HepG2 (cell line): ENCODE measurements around the gene TXLNA. TPM values are rescaled to one million over a fixed set of nuclear protein-coding genes. Genes with fewer than 3 reads are reported as not detected.

Source experiments
- ARID2 ChIP-seq: sonication (generic); formaldehyde crosslinking; IDR thresholded peaks from 2 replicates; pipeline ENCODE4 v1.8.1; 2022; ENCODE audit warnings: mild to moderate bottlenecking, missing genetic modification reagents, borderline replicate concordance
- ESRRA ChIP-seq: sonication (generic); formaldehyde crosslinking; IDR thresholded peaks from 2 replicates; pipeline ENCODE4 v1.5.1; 2020; ENCODE audit warnings: mild to moderate bottlenecking, low read depth, missing genetic modification reagents
- NFIC ChIP-seq: IDR thresholded peaks from 2 replicates; pipeline ENCODE4 v1.6.1; 2012; ENCODE audit warnings: mild to moderate bottlenecking, low read length, inconsistent platforms
- PAXIP1 ChIP-seq: sonication (generic); formaldehyde crosslinking; conservative IDR thresholded peaks from 2 replicates; pipeline ENCODE4 v1.4.0; 2020; ENCODE audit warnings: mild to moderate bottlenecking, missing genetic modification reagents, moderate library complexity
- PLRG1 ChIP-seq: fragments of 450-650 bp; conservative IDR thresholded peaks from 2 replicates; pipeline ENCODE4 v1.6.1; 2016
- SAP130 ChIP-seq: IDR thresholded peaks from 2 replicates; pipeline ENCODE4 v1.6.1; 2016; ENCODE audit warnings: low read depth
- SYNCRIP ChIP-seq: fragments of 200-400 bp; formaldehyde crosslinking; IDR thresholded peaks from 2 replicates; pipeline ENCODE4 v1.6.1; 2018; ENCODE audit warnings: mild to moderate bottlenecking, low read depth, low read length; ENCODE audit not compliant: insufficient read depth
- YY1 ChIP-seq: IDR thresholded peaks from 2 replicates; pipeline ENCODE4 v1.6.1; 2011; ENCODE audit warnings: low read length, low read depth, moderate library complexity, mild to moderate bottlenecking; ENCODE audit not compliant: insufficient read depth, insufficient replicate concordance
- ZBTB14 ChIP-seq: sonication (generic); formaldehyde crosslinking; IDR thresholded peaks from 2 replicates; pipeline ENCODE4 v1.4.0; 2020; ENCODE audit warnings: missing genetic modification reagents
- ZBTB39 ChIP-seq: sonication (generic); formaldehyde crosslinking; IDR thresholded peaks from 2 replicates; pipeline ENCODE4 v1.5.0; 2020; ENCODE audit warnings: missing genetic modification reagents
- ZMYM4 ChIP-seq: sonication (generic); formaldehyde crosslinking; IDR thresholded peaks from 2 replicates; pipeline ENCODE4 v1.8.1; 2023; ENCODE audit warnings: mild to moderate bottlenecking, missing genetic modification reagents
- ZNF121 ChIP-seq: sonication (generic); formaldehyde crosslinking; IDR thresholded peaks from 2 replicates; pipeline ENCODE4 v1.5.0; 2020; ENCODE audit warnings: mild to moderate bottlenecking, missing genetic modification reagents
- ZNF432 ChIP-seq: sonication (generic); formaldehyde crosslinking; IDR thresholded peaks from 2 replicates; pipeline ENCODE4 v1.5.0; 2020; ENCODE audit warnings: missing genetic modification reagents, mild to moderate bottlenecking, borderline replicate concordance
- ZNF703 ChIP-seq: sonication (generic); formaldehyde crosslinking; IDR thresholded peaks from 2 replicates; pipeline ENCODE4 v1.5.1; 2020; ENCODE audit warnings: missing genetic modification reagents, mild to moderate bottlenecking, moderate library complexity, borderline replicate concordance
- ZNF790 ChIP-seq: sonication (generic); formaldehyde crosslinking; IDR thresholded peaks from 2 replicates; pipeline ENCODE4 v1.8.0; 2022; ENCODE audit warnings: missing genetic modification reagents, mild to moderate bottlenecking, borderline replicate concordance
- ZNF841 ChIP-seq: sonication (generic); formaldehyde crosslinking; IDR thresholded peaks from 2 replicates; pipeline ENCODE4 v1.8.1; 2023; ENCODE audit warnings: missing genetic modification reagents, borderline replicate concordance
- polyA plus RNA-seq, 8 experiments: library from polyadenylated mRNA; depleted of rRNA in 3 of 8; stranded (reverse) in 7 of 8; unstranded in 1 of 8; fragments of >200 nt; fragmentation: Illumina TruSeq in 4 of 8; extraction: Trizol in 4 of 8; gene quantifications; 2 replicates each; pipeline versions ENCODE4 v1.2.1 to v1.2.3, GENCODE V29; 2011 to 2016; ENCODE audit warnings: low read depth in 4 of 8, missing spikeins in 1 of 8, mixed read lengths in 1 of 8; ENCODE audit not compliant: insufficient read depth in 1 of 8
- total RNA-seq, 5 experiments: library from RNA; depleted of rRNA; stranded (reverse); fragments of >200 nt; fragmentation: Illumina TruSeq; extraction: Trizol; gene quantifications; 2 replicates each; pipeline ENCODE4 v1.2.3, GENCODE V29; 2016; ENCODE audit warnings: low read depth in 1 of 5
- TF ChIP-seq, protein P1 (sequence below): sonication (generic); formaldehyde crosslinking; IDR thresholded peaks from 2 replicates; pipeline ENCODE4 v1.4.0; 2020; ENCODE audit warnings: mild to moderate bottlenecking, missing genetic modification reagents

TXLNA gene
- total and polyA plus RNA-seq, 2 of the 13 experiments (the other 11 are each of a cell fraction or from before 2014, with no cell fraction given), result 29.6 to 67.8 TPM

DNA sequence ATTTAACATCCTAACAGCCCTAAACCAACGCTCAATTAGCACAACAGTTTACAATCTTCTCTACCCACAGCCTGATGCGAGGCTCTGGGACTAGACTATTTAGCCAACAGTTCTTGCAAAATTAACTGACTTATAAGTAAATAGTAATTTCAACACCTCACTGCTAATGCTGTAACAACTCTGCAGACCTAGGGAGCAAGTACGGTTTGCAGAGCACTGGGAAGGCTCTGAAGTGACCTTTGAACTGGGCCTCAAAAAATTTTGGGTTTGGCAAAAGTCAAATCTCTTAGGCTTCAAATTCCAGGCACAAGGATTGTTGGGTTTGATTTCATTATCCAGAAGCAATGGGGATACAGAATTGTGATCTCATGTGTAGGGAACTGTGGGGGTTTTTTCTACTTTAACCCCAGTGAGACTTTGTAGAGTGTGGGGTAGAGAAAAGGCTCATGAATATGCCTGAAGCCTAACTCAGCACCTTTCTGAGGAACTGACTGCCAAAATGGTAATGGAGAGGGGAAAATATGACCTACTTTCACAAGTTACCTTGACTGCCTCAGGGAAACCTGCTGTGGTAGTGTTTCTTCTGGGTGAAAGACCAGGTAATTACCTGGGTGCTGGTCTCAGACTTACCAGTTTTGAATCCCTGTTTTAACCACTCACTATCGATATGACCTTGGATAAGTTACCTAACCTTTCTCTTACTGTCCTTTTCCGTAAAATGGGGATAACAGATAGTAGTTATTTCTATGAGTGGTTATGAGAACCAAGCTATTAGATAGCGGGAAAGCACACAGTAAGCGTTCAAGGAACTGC is 889 bp upstream of the TXLNA start (continued):
- 0 out of 2 replicates have a peak, but pooled peaks have one; percentile 7 for TF ChIP-seq ESRRA (CRISPR knock-in tag)
- peak; percentile 57 for TF ChIP-seq SAP130 (CRISPR knock-in tag)
- peak; percentile 85 for TF ChIP-seq PAXIP1 (CRISPR knock-in tag)
- no peak for TF ChIP-seq ZNF121 (CRISPR knock-in tag)
- TF ChIP-seq ZBTB14 (CRISPR knock-in tag), result no peak
- no peak for TF ChIP-seq ZNF841 (CRISPR knock-in tag)
- no peak for TF ChIP-seq YY1
- no peak for TF ChIP-seq ZBTB39 (CRISPR knock-in tag)
- TF ChIP-seq, protein P1, sequence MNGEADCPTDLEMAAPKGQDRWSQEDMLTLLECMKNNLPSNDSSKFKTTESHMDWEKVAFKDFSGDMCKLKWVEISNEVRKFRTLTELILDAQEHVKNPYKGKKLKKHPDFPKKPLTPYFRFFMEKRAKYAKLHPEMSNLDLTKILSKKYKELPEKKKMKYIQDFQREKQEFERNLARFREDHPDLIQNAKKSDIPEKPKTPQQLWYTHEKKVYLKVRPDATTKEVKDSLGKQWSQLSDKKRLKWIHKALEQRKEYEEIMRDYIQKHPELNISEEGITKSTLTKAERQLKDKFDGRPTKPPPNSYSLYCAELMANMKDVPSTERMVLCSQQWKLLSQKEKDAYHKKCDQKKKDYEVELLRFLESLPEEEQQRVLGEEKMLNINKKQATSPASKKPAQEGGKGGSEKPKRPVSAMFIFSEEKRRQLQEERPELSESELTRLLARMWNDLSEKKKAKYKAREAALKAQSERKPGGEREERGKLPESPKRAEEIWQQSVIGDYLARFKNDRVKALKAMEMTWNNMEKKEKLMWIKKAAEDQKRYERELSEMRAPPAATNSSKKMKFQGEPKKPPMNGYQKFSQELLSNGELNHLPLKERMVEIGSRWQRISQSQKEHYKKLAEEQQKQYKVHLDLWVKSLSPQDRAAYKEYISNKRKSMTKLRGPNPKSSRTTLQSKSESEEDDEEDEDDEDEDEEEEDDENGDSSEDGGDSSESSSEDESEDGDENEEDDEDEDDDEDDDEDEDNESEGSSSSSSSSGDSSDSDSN (CRISPR knock-in tag), result no peak
- TF ChIP-seq NFIC, result no peak
- TF ChIP-seq ZNF432 (CRISPR knock-in tag), result no peak
- no peak for TF ChIP-seq ARID2 (CRISPR knock-in tag)
- TF ChIP-seq ZNF790 (CRISPR knock-in tag), result no peak
- no peak for TF ChIP-seq SYNCRIP
- TF ChIP-seq ZMYM4 (CRISPR knock-in tag), result peak; percentile 41; the same call in 1 of the 2 replicates
- TF ChIP-seq ZNF703, result 0 out of 2 replicates have a peak, but pooled peaks have one; percentile 23
- TF ChIP-seq PLRG1, result no peak
